A172 (cell line): ENCODE results near the gene ERBB4. TPM values are rescaled to one million over a fixed set of nuclear protein-coding genes. Genes with fewer than 3 reads are reported as not detected.
A peak's percentile ranks its signal among the peaks of the same experiment; 100 is the strongest.

Source experiments
- DNase-seq: peaks from one replicate; pipeline ENCODE4 v3.0.0-alpha.2; 2015; ENCODE audit warnings: low spot score
- total RNA-seq: library from RNA; depleted of rRNA; stranded (reverse); fragments of >200 nt; shearing (Covaris generic); gene quantifications from 2 replicates; pipeline ENCODE4 v1.2.3, GENCODE V29; 2014; rRNA removed

Gene ERBB4
- 0.09 and 0.79 TPM in 2 replicates for total RNA-seq

DNA sequence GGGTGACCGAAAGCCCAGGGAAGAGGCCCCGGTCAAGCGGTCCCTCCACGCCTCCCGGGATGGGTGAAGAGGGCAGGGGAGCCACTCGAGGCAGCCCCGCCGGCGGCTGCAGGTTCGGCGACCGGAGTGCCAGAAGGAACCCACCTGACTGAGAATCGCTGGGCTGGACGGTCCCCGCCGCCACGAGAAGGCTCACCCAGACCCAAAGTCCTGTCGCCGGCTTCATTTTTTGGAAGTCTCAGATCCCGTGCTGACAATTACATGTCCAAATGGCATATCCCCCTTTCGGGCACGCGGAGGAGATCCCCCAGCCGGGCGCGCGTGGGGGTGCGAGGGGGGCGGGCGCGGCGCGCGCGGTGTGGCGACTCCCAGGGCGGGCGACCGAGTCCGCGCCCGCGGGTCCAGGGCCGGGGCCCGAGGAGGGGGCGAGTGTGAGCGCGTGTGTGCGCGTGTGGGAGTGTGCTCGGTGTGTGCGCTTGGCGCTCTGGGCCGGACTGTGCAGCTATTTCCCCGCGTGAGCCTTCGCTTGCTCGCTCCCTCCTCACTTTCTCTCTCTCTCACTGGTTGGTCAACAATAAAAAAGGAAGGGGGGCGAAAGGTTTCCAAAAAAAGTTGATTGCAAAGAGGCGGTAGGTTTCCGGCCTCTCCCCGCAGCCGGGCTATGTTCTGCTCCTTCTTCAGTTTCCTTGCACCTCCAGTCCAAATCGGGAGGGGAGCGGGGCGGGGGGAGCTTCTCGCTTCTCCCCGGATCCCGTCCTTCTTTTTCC, at the start of gene ERBB4:
TSS of gene ERBB4 (minus strand) at position 498 of the 767 bp plus-strand sequence. CDS start at position 226, 272 bp downstream.
- peak; percentile 15 for DNase-seq

DNA sequence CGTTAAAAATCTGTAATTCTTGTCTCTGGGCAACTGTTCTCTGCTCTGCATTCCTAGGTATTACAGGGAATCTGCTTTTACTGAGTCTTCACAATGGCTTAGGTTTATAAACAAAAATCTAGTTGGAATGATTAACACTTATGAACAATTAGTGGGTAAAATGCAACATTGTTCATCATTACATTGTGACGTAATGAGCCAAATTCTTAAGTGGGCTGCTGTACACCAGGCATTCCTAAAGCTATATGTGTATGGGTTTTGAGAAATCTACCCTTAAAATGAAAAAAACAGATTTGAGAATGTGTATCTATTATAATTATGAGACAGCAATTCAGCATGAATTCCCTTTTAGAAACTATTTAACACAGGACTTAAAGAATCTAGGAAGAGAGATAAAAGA, 41.5 kb upstream of the ERBB4 start:
- no peak for DNase-seq

DNA sequence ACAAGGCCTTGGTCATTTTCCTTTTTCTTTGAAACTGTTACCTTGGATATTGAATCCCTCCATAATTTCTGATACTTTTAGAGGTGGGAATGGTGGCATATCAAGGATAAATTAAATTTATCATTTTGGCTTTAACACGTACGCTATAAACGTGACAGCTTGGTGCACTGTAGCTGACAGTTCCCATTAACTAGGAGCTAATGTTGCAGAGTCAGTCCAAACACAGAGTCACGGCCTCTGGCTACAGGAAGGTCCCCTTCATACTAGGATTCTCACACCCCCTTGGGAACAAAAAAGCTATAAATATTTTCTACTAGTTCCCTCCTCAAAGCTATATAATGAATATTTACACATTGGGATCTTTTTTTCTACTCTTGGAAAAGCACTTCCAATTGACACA, 17.7 kb upstream of the ERBB4 start:
- DNase-seq, result no peak

DNA sequence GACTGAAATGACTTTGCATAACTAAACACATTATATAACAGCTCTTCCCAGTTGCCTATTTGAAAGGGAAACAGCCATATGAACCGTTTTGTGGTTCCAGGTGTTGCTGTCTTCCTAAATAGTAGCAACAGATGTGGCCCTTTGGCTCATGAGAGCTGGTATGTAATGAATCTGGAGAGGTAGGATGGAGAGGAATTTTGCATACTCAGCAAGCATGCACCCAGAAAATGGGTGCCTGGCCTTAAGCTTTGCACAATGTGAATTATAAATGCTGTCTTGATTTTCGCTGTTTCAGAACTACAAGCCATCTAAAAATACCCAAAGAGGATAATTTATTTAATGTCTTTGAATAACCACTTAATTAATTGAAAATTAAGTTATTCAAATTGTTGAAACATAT, 15.6 kb upstream of the ERBB4 start:
- no peak for DNase-seq

DNA sequence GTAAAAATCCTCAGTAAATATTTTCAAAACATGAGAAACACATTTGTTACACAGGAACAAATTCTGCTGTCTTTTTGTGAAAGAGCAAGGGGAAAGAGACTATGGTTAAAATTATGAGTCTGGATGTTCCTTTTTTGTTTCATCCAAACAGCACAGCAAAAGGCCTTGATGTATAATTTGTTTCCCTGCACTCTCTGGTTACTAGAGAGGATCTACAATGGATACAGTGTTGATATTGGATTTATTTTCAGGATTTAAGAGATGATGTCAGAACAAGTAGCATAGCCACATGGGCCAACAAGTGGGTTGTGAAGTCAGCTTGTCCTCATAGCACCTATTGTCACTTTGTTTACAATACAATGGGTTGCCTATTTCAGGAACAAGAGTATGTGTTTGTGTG, 11.3 kb upstream of the ERBB4 start:
- no peak for DNase-seq

DNA sequence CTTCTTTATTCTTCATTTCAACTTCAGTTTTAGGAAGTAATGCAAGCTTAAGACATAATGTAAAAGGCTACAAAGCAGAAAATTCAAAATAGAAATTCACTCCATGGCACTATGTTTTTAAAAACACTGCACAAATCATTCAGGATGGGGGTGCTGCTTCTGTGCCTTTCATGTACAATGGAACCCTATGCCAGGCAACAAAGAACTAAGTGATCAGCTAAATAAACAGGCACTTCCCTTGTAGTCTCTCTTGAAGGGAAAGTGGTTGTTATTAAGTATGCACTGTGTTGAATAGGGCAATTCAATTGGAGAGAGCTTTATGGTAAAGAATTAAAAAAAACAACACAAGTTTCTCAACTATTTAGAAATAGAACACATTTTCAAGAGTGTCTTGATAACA, 10.9 kb upstream of the ERBB4 start:
- DNase-seq, result no peak

DNA sequence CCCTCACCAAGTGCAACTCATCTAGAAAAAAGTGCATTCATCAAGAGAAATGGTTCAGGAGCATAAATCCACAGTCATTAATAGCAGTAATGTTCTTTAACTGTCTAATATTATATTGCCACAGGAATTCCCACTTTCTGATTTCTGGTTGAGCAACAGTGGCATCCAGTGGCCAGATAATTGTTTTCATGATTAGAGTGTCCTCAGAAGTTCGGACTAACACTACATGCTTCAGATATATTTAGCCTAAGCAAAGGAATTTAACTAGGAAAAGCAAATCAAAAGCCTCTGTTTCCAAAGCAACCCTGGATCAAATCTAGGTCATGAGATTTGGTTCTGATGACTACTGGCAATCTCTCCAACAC, 9.8 kb upstream of the ERBB4 start:
- peak; percentile 37 for DNase-seq

DNA sequence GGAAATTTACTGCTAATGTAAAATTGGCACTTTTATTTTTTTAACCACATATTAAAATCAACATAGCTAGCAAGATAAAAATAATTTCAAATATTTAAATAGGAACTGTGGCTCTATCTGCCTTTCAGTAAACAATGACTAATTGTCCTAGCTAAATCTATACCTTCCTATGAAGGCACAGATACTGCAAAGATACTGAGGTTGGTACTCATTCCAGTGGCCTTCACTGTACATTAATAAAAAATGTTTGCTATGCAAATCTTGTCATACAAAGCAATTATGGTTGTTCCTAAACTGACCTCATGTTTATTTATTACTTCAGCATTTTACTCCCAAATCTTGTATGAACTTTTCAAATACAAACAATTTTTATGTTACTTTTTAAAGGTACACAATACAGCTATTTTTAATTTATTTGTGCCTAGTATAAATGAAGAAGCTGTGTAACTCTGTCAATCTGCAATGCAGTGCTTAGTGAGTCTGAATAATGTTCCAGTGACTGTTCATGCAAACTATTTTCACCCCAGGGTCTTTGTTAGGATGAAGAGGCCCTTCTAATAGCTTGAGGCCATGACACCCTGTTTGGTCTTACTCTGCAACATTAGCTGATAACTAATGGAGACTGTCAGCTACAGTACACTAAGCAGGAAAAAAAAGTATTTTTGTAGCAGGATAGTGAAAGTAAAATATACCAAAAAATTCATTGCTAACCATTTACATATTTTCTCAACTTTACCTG, 9.3 kb upstream of the ERBB4 start:
- DNase-seq, result no peak

DNA sequence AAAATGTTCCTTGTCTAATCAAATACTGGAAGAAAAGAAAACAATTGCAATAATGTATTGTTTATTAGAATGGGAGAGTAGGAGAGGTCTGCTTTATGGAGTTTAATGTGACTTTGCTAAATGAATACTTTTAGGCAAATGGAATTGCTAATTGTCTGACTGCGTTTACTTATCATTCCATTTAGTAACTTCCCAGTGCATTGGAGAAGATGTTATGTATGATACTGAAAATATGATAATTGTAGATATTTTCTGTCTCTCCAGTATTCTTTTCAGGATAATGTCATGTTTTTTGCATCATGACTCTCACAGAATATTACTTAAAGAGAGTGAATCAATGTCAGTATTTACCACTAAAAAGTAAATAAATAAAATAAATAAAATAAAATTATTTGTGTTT, 8.1 kb upstream of the ERBB4 start:
- no peak for DNase-seq

DNA sequence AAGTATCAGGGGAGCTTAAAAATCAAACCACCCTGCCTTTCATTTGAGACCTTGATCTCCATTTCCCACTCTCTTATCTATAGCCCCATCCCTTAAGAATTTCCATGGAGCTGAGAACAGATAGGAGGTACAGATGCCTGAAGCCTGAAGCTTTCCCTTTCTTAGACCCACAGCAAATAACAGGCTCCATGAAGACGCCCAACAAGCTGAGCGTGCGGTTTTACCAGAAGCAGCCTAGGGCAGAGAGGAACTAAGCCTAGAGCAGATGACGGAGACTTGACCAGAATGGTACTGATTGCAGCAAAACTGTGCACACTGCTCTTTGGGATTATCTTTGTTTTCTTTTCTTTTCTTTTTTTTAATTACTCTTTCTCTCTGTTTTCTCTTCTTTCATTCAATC, 1.7 kb upstream of the ERBB4 start:
- no peak for DNase-seq

DNA sequence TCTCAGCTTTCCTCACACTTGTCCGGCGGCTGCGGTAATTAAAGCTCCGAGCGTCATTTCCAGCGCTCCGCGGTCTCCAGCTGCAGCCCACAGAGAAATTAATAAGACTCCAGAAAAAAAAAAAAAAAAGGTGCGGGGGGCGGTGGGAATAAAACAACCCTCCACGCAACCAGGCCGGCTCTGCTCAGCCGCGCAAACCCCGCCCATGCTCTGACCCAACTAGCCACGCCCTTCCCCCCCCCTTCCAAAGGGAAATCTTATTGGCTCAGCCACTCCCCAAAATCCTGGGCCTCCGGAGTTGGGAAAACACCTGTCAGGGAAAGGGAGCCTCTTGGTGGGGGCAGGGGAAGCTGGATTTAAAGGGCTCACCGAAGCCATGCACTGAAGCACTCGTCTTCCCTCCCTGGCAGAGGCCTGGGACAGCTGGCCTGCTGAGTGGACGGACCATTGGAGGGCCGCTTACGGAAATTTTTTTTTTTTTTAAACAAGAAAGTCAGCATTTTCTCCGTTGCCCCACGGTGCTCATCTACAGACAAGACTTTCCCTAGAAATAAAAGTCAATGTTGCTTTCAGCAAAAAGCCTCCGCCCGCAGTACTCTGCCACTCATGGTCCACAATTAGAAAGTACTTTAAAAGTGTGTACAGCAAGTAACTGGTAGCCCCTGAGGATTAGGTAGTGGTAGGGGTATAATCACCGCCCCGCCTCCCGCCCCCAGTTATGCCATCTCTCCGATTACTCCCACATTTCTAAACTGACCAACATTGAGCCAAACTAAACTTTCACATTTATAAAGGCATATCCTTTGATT, 674 bp upstream of the ERBB4 start:
- DNase-seq, result peak; percentile 38

DNA sequence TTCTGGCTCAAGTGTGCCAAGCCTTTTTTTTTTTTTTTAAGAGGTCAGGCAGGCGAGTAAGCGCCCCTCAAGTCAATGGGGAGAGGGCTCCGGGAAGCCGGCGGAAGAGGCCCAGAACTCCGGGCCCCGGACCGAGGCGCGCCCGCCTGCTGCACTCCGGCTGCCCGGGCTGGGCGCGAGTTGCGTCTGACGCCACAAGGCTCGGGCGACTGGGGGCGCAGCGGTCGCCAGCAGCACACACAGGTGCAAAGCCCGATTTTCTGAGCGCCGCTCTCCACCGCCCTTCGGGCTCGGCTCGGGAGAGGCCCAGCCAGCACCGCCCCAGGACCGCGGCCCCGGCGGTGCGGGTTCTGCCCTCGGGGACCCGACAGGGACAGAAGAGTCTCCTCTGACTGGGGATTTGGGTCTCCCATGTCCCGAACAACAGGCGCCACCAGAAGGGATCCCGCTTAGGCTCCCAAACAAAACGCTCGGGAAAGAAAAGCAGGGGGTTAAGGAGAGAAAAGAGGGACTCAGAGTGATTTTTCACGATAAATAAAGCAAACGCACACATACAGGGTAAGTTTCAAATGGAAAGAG, 787 bp downstream of the ERBB4 start:
- no peak for DNase-seq

DNA sequence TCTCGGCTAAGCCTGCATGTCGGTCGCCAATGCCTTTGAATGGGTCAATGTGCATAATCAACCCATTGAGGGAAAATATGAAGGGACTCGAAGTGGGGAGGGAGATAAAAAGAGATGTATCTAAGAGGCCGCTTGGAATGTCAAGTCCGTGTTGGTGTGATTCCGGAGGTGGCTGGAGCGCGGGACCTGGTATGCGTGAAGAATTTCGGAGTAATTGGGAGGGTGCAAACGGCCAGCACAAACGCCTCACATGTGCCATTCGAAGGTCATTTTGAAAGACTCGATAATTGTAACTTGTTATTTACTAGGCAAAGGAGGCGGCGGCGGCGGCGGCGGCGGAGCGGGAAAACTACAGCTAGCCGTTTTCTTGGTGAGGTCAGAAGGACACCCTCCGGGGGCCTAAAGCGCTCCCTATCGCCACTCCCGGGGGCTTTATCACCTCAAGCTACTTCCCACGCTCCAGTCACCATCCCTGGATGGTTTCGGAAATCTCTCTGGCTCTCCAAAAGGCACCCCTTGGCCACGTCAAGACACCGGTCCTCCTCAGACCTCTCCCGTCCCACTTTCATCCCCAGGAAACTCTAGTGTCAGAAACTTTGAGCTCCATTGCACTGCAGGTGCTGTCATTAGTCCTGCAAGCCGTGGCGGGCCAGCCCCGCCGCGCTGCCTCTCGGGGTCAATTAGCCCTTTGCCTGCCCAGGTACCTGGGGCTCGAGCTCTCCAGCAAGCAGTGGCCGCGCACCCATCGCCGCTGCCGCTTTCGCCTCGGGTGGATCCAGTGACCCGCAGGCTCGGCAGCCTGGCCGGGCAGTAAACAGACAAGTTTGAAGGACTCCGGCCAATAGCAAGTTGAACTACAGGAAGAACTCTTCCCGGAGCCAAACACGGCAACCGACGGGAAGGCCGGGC, 1.5 kb downstream of the ERBB4 start:
- DNase-seq, result no peak

DNA sequence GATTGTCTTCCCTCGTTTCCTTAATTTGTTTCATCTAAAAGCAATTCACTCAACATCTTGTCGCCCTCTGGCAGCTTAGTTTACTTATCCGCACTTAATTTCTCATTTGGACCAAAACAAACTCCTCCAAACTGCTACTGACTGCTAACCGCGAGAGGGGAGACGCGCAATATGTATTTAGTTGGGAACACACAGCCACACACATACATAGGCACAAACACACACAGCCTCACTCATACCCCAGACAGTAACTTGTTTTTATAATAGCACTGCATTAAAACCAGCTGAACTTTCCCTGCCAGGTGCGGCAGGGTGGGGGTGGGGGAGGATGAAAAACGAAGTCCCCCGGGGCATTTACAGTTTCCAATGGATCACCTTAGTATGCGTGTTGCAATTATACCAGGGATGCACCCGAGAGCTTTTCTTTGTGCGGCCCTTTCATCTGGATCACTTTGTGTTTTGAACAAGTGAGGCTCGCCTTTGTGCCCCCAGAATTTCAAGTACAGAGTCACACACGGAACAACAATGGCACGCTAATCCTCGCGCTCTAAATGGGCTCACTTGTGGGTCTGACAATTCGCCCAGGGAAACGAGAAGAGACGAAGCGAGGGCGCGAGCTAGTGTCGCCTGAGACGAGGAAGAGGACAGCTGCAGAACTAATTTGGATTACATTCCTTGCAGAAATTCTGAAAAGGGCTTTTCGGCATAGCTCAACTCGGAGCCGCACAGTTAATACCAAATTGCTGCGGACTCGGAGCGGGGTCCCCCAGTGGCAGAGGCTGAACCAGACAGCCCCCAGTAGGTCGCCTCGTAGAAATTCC, 2.4 kb downstream of the ERBB4 start:
- no peak for DNase-seq

DNA sequence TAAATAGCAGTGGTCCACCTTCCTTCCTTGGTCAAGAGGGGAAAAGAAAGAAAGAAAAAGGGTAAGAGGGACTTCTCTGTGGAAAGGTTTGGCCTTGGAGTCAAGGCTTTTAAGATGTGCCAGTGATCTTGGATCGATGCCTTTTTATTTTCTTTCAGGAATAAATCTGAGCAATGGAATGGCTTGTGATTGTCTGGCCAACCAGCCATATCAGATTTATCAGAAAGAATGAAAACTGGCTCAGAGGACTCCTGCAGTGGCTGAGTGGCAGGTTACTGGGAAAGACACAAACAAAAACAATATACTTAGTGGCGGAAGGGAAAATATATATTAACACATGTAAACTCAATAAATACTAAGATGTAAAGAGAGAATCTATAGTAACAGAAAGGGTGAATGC, 4.3 kb downstream of the ERBB4 start:
- DNase-seq, result no peak

DNA sequence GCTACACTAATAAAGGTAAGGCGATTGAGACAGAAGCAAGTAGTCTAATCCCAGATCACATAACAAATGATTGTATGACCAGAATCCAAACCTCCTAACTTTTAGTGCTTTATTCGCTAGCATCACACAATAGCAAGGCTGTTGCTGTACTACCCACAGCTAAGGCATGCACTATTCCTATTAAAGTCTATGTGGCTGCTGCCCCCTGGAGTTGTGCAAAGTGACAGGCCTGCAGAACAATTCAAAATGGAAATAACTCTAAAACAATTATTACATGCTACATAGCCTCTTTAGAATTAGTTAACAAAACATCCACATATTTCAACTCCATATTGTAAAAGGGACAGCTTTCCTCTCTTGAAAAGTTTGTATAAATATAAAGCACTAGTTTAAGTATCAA, 6.0 kb downstream of the ERBB4 start:
- no peak for DNase-seq

DNA sequence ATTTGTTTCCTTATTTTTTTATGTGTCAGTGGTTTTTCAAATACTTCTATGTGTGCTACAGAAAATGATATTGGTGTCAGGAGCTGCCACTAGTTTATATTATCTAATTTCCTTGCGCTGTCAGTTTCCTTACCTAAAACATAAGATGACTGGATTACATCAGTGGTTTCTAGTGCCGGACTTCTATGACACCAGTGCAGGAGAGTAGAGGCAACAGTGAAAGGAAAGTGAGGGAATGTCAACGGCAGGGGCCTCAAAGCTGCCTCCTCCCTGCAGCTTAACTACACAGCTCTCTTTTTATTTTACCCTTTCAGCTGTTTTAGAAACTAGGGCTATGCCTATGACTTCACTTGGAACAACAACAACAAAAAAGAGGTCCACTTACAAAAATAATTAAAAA, 6.5 kb downstream of the ERBB4 start:
- no peak for DNase-seq

DNA sequence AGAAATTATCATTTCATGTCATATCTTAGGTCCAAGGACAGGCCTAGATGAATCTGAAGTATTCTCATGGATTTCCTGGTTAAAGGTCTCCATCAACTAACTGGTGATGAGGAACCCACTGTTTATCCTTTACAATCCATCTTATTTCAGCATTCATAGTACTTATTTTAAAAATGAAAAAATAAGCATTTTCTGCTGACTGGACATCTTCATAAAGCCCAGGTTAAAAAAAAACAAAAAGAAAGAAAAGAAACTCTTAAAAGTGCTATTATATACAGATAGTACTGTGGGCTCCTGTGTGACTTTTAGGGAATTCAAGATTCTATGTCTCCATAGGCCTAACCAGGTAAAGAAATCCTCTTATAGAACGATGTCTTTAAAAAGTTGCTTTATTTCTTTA, 7.1 kb downstream of the ERBB4 start:
- no peak for DNase-seq

DNA sequence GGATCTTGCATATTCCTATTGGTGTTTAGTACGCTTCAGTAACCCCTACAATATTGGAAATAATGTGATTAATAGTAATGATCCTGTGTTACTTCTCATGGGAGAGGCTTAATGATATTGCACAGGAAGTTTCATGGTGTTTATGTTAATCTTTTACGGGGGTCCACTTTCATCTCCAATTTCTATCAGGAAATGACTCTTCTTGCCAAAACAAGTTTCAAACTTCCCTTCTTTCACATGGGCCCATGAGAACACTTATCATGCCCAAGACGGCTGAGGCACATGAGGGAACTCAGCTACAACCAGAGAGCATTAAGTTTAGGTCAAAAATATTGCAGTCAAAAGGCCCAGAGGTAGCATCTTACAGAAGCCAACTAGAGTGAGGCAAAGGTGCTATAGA, 7.6 kb downstream of the ERBB4 start:
- DNase-seq, result no peak

DNA sequence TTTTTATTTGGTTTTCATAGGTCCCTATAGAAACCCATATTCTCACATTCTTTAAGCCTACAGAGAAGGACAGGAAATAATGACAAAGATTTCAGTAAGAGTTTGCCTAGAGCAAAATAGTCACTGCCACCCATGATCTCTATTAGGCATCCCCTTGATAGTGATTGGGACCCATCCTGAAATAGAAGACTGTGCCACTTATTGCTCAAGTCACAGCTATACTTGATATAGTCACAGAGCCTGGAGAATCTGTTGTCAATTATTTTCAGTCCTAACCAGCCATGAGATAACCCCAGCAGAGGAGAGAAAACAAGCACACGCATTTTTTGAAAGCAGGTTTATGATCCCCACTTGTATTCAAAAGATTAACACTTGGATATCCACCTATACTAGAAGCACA, 8.2 kb downstream of the ERBB4 start:
- no peak for DNase-seq
